GM12873 (cell line): ENCODE measurements around the gene LILRB4.

Experiments used
- CTCF ChIP-seq: IDR thresholded peaks from 2 replicates; pipeline ENCODE4 v1.5.1; 2012; ENCODE audit warnings: low read depth, mild to moderate bottlenecking, moderate library complexity, low read length, control low read depth; ENCODE audit not compliant: insufficient read depth; ENCODE audit errors: missing control alignments

Gene LILRB4

GRCh38 chr19:54665530-54665929 is 2.7 kb downstream of the LILRB4 start:
- no peak for TF ChIP-seq CTCF

- no peak for TF ChIP-seq CTCF
Observed at GRCh38 chr19:54667217-54667616, 4.4 kb downstream of the LILRB4 start.

- TF ChIP-seq CTCF, result no peak
Observed at GRCh38 chr19:54668353-54668752, 5.6 kb downstream of the LILRB4 start.

- TF ChIP-seq CTCF, result no peak
Observed at GRCh38 chr19:54670576-54671357, 8.0 kb downstream of the LILRB4 start.

- no peak for TF ChIP-seq CTCF
Observed at GRCh38 chr19:54673222-54673621, 10.4 kb downstream of the LILRB4 start.

GRCh38 chr19:54674021-54674617 is 11.3 kb downstream of the LILRB4 start:
- TF ChIP-seq CTCF, result peak; percentile 82

GRCh38 chr19:54676210-54676834 is 13.5 kb downstream of the LILRB4 start:
- peak; percentile 86 for TF ChIP-seq CTCF
